ENCODE data around the gene MAST4. TPM values are rescaled to one million over a fixed set of nuclear protein-coding genes. Genes with fewer than 3 reads are reported as not detected.

Gene MAST4
- total RNA-seq, 4 donors from 2014 or later = 8.2 to 203 (median 35.5) TPM

- H3K27ac ChIP-seq = no peak overlapping the region
- no peaks in the 10 kb centered on the region for H3K36me3 ChIP-seq
- intact Hi-C loops (cut with DNase I; ENCODE audit: low total_unique reads) = no loop called here
- no peak for TF ChIP-seq POLR2A (IDR thresholded peaks at IDR 0.05)
- TF ChIP-seq, protein P1, sequence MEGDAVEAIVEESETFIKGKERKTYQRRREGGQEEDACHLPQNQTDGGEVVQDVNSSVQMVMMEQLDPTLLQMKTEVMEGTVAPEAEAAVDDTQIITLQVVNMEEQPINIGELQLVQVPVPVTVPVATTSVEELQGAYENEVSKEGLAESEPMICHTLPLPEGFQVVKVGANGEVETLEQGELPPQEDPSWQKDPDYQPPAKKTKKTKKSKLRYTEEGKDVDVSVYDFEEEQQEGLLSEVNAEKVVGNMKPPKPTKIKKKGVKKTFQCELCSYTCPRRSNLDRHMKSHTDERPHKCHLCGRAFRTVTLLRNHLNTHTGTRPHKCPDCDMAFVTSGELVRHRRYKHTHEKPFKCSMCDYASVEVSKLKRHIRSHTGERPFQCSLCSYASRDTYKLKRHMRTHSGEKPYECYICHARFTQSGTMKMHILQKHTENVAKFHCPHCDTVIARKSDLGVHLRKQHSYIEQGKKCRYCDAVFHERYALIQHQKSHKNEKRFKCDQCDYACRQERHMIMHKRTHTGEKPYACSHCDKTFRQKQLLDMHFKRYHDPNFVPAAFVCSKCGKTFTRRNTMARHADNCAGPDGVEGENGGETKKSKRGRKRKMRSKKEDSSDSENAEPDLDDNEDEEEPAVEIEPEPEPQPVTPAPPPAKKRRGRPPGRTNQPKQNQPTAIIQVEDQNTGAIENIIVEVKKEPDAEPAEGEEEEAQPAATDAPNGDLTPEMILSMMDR (IDR thresholded peaks at IDR 0.05) = no peak
- DNase-seq = no peak
- H3K4me1 ChIP-seq = no peaks in the 10 kb centered on the region
- H3K4me3 ChIP-seq = no peak overlapping the region
- no peaks in the 10 kb centered on the region for H3K27me3 ChIP-seq
- no peaks in the 10 kb centered on the region for H3K9me3 ChIP-seq
Measured at GRCh38 chr5:66856041-66856805, 260.0 kb downstream of the MAST4 start.

GRCh38 chr5:66859526-66859925 lies 263.3 kb downstream of the MAST4 start:
- no peaks in the 10 kb centered on the region for H3K9me3 ChIP-seq
- no peak overlapping the region for H3K4me3 ChIP-seq
- H3K4me1 ChIP-seq = no peaks in the 10 kb centered on the region
- TF ChIP-seq POLR2A (IDR thresholded peaks at IDR 0.05) = no peak
- TF ChIP-seq, protein P1 (IDR thresholded peaks at IDR 0.05) = no peak
- no peaks in the 10 kb centered on the region for H3K27me3 ChIP-seq
- no peaks in the 10 kb centered on the region for H3K36me3 ChIP-seq
- intact Hi-C loops (cut with DNase I; ENCODE audit: low total_unique reads) = no loop called here
- no peak overlapping the region for H3K27ac ChIP-seq
- DNase-seq = no peak

GRCh38 chr5:66860199-66860975 lies 264.2 kb downstream of the MAST4 start:
- Histone ChIP-seq H3K27me3 (no peaks in the 10 kb centered on the region), H3K4me1 (no peaks in the 10 kb centered on the region), H3K9me3 (no peaks in the 10 kb centered on the region), H3K36me3 (no peaks in the 10 kb centered on the region), H3K27ac (no peak overlapping the region), H3K4me3 (no peak overlapping the region)
- no peak for TF ChIP-seq POLR2A (IDR thresholded peaks at IDR 0.05)
- TF ChIP-seq, protein P1 (IDR thresholded peaks at IDR 0.05) = no peak
- no peak for DNase-seq
- intact Hi-C loops (cut with DNase I; ENCODE audit: low total_unique reads) = no loop called here

GRCh38 chr5:66861402-66861801 lies 265.2 kb downstream of the MAST4 start:
- H3K27me3 ChIP-seq = no peaks in the 10 kb centered on the region
- no peaks in the 10 kb centered on the region for H3K36me3 ChIP-seq
- DNase-seq = no peak
- no peaks in the 10 kb centered on the region for H3K9me3 ChIP-seq
- H3K4me1 ChIP-seq = no peaks in the 10 kb centered on the region
- TF ChIP-seq POLR2A (IDR thresholded peaks at IDR 0.05) = no peak
- TF ChIP-seq, protein P1 (IDR thresholded peaks at IDR 0.05) = no peak
- H3K4me3 ChIP-seq = no peak overlapping the region
- no peak overlapping the region for H3K27ac ChIP-seq
- intact Hi-C loops (cut with DNase I; ENCODE audit: low total_unique reads) = no loop called here

GRCh38 chr5:66862020-66862419 lies 265.8 kb downstream of the MAST4 start:
- no peak for DNase-seq
- intact Hi-C loops (cut with DNase I; ENCODE audit: low total_unique reads) = no loop called here
- TF ChIP-seq, protein P1 (IDR thresholded peaks at IDR 0.05) = no peak
- TF ChIP-seq POLR2A (IDR thresholded peaks at IDR 0.05) = no peak
- H3K27me3 ChIP-seq = no peaks in the 10 kb centered on the region
- H3K36me3 ChIP-seq = no peaks in the 10 kb centered on the region
- H3K4me3 ChIP-seq = no peak overlapping the region
- no peaks in the 10 kb centered on the region for H3K9me3 ChIP-seq
- H3K27ac ChIP-seq = no peak overlapping the region
- H3K4me1 ChIP-seq = no peaks in the 10 kb centered on the region

Measured in uterus (tissue), 4 donors.